Activated CD4-positive, alpha-beta memory T cell treated with anti-CD3 and anti-CD28 coated beads, Interleukin-2, amount 10 ng/mL, durations not matched to agents 7 days and 5 days (primary cell): ENCODE measurements around the gene SDS. TPM values are rescaled to one million over a fixed set of nuclear protein-coding genes. Genes with fewer than 3 reads are reported as not detected.
"Not testable (repeated sequence)": the region's sequence is repeated elsewhere in the genome, so short reads cannot be mapped to it uniquely, and the experiment has no call there.

Experiments used
- CTCF ChIA-PET: fragments of 350-600 bp; sonication (Branson Sonifier 250); formaldehyde crosslinking; loops from one replicate; lab custom pipeline; 2021; ENCODE audit warnings: antibody characterized with exemption, inconsistent platforms; lab: Charles Lee
- POLR2A ChIA-PET: fragments of 350-600 bp; sonication (Branson Sonifier 250); formaldehyde crosslinking; loops from one replicate; lab custom pipeline; 2021; ENCODE audit warnings: antibody characterized with exemption; lab: Charles Lee
- DNase-seq: peaks from one replicate; pipeline ENCODE4 v3.0.0-alpha.2; 2020
- H3K27ac Mint-ChIP-seq: one replicate; pipeline ENCODE4 v1.8.0; 2021; ENCODE audit warnings: mild to moderate bottlenecking, mixed read lengths
- H3K27me3 Mint-ChIP-seq: one replicate; pipeline ENCODE4 v1.8.0; 2021; ENCODE audit warnings: mixed read lengths
- H3K36me3 Mint-ChIP-seq: one replicate; pipeline ENCODE4 v1.8.0; 2021; ENCODE audit warnings: low read depth, mixed read lengths
- H3K4me1 Mint-ChIP-seq: one replicate; pipeline ENCODE4 v1.8.0; 2021; ENCODE audit warnings: mixed read lengths
- H3K4me3 Mint-ChIP-seq: one replicate; pipeline ENCODE4 v1.8.0; 2021; ENCODE audit warnings: mild to moderate bottlenecking, mixed read lengths
- H3K9me3 Mint-ChIP-seq: one replicate; pipeline ENCODE4 v1.8.0; 2021; ENCODE audit warnings: mixed read lengths
- total RNA-seq, 2 experiments: library from RNA; stranded (reverse); gene quantifications; one replicate each; pipeline ENCODE4 v1.2.3, GENCODE V29; 2021

The SDS gene
- total RNA-seq, 2 experiments from 2014 or later = not detected

GRCh38 chr12:113358381-113359132 is 45.1 kb downstream of the SDS start, which contains the start of gene PLBD2:
Gene PLBD2, plus strand, starts transcription at chr12:113358587. Its CDS starts 14 bp downstream, at chr12:113358601.
- no peaks in the 10 kb centered on the region for H3K36me3 Mint-ChIP-seq
- CTCF ChIA-PET = interaction anchor here (1.0 to 2.1 kb wide), 3 partner anchors 24 to 174 kb away, joined by 3 to 13 read pairs (median 4); partner anchors contain the start of gene SLC8B1
- peaks cover 10% of the 10 kb centered on the region for H3K4me1 Mint-ChIP-seq
- H3K27me3 Mint-ChIP-seq = no peaks in the 10 kb centered on the region
- peak; percentile 94 for DNase-seq
- no peaks in the 10 kb centered on the region for H3K9me3 Mint-ChIP-seq
- H3K4me3 Mint-ChIP-seq = peak within 1 kb of the TSS; percentile 79
- POLR2A ChIA-PET = interaction anchor here (0.5 to 1.3 kb wide), 2 partner anchors 24 to 46 kb away, joined by 4 read pairs; partner anchors contain the start of gene SLC8B1
- H3K27ac Mint-ChIP-seq = peak within 1 kb of the TSS; percentile 61

- DNase-seq, H3K27ac Mint-ChIP-seq, H3K9me3 Mint-ChIP-seq, H3K36me3 Mint-ChIP-seq, H3K27me3 Mint-ChIP-seq, POLR2A ChIA-PET, H3K4me1 Mint-ChIP-seq, H3K4me3 Mint-ChIP-seq, CTCF ChIA-PET: not testable (repeated sequence)
Measured at GRCh38 chr12:113354192-113354591, 49.5 kb downstream of the SDS start.

GRCh38 chr12:113351089-113351488 is 52.6 kb downstream of the SDS start:
- Mint-ChIP-seq H3K4me1 (no peaks in the 10 kb centered on the region), H3K27ac (no peak overlapping the region), H3K27me3 (peaks cover 13% of the 10 kb centered on the region), H3K4me3 (no peak overlapping the region), H3K9me3 (no peaks in the 10 kb centered on the region), H3K36me3 (no peaks in the 10 kb centered on the region)
- ChIA-PET CTCF (no interaction called here), POLR2A (interaction anchor here (1.1 kb wide), 1 partner anchor 12 kb away, joined by 3 read pairs; no protein-coding TSS in a partner anchor)
- no peak for DNase-seq

GRCh38 chr12:113348849-113349536 is 54.7 kb downstream of the SDS start:
- ChIA-PET CTCF (no interaction called here), POLR2A (interaction anchor here (0.7 to 1.8 kb wide), 2 partner anchors 14 to 24 kb away, joined by 3 to 4 read pairs; partner anchors contain the start of gene SLC8B1)
- Mint-ChIP-seq H3K4me1 (no peaks in the 10 kb centered on the region), H3K27ac (no peak overlapping the region), H3K4me3 (no peak overlapping the region), H3K9me3 (no peaks in the 10 kb centered on the region), H3K36me3 (no peaks in the 10 kb centered on the region), H3K27me3 (peaks cover 13% of the 10 kb centered on the region)
- DNase-seq = no peak

- Mint-ChIP-seq H3K9me3 (no peaks in the 10 kb centered on the region), H3K27ac (no peak overlapping the region), H3K4me3 (no peak overlapping the region), H3K36me3 (no peaks in the 10 kb centered on the region), H3K27me3 (peaks cover 13% of the 10 kb centered on the region), H3K4me1 (no peaks in the 10 kb centered on the region)
- CTCF ChIA-PET = no interaction called here
- POLR2A ChIA-PET = no interaction called here
- no peak for DNase-seq
Measured at GRCh38 chr12:113347892-113348291, 55.8 kb downstream of the SDS start.

GRCh38 chr12:113347107-113347506 is 56.6 kb downstream of the SDS start:
- ChIA-PET POLR2A (no interaction called here), CTCF (no interaction called here)
- H3K27me3 Mint-ChIP-seq = peaks cover 11% of the 10 kb centered on the region
- no peak for DNase-seq
- no peak overlapping the region for H3K4me3 Mint-ChIP-seq
- no peaks in the 10 kb centered on the region for H3K36me3 Mint-ChIP-seq
- H3K9me3 Mint-ChIP-seq = no peaks in the 10 kb centered on the region
- H3K4me1 Mint-ChIP-seq = no peaks in the 10 kb centered on the region
- H3K27ac Mint-ChIP-seq = no peak overlapping the region

- CTCF ChIA-PET = no interaction called here
- no peaks in the 10 kb centered on the region for H3K36me3 Mint-ChIP-seq
- no peak overlapping the region for H3K4me3 Mint-ChIP-seq
- POLR2A ChIA-PET = no interaction called here
- H3K4me1 Mint-ChIP-seq = no peaks in the 10 kb centered on the region
- DNase-seq = no peak
- no peak overlapping the region for H3K27ac Mint-ChIP-seq
- H3K27me3 Mint-ChIP-seq = peaks cover 11% of the 10 kb centered on the region
- no peaks in the 10 kb centered on the region for H3K9me3 Mint-ChIP-seq
Measured at GRCh38 chr12:113346353-113346752, 57.3 kb downstream of the SDS start.

GRCh38 chr12:113345318-113345717 is 58.4 kb downstream of the SDS start:
- no peak for DNase-seq
- ChIA-PET CTCF (no interaction called here), POLR2A (no interaction called here)
- Mint-ChIP-seq H3K9me3 (no peaks in the 10 kb centered on the region), H3K4me3 (no peak overlapping the region), H3K27me3 (peaks cover 6% of the 10 kb centered on the region), H3K27ac (no peak overlapping the region), H3K4me1 (no peaks in the 10 kb centered on the region), H3K36me3 (no peaks in the 10 kb centered on the region)

Other genes with a start within 250 kb of the SDS start
- 10 to 100 TPM; 55.6 to 57.6 TPM for gene DDX54, start 218.4 kb downstream of the SDS start, total RNA-seq
- gene RITA1, start 218.2 kb downstream of the SDS start, total RNA-seq = 10 to 100 TPM; 14.7 to 16.9 TPM
- 10 to 100 TPM; 18.3 to 19.2 TPM for gene TPCN1, start 182.4 kb downstream of the SDS start, total RNA-seq
- gene SLC8B1, start 68.8 kb downstream of the SDS start, total RNA-seq = 10 to 100 TPM; 20.2 to 20.8 TPM
- gene PLBD2, start 45.3 kb downstream of the SDS start, total RNA-seq = 10 to 100 TPM in 1 of 2 experiments, 1 to 10 TPM in 1; 9.9 to 10.9 TPM
- gene SDSL, start 18.5 kb upstream of the SDS start, total RNA-seq = not detected
- gene LHX5, start 68.0 kb upstream of the SDS start, total RNA-seq = not detected